Measurements from ENCODE around the gene B4GALT2.

The B4GALT2 gene

DNA sequence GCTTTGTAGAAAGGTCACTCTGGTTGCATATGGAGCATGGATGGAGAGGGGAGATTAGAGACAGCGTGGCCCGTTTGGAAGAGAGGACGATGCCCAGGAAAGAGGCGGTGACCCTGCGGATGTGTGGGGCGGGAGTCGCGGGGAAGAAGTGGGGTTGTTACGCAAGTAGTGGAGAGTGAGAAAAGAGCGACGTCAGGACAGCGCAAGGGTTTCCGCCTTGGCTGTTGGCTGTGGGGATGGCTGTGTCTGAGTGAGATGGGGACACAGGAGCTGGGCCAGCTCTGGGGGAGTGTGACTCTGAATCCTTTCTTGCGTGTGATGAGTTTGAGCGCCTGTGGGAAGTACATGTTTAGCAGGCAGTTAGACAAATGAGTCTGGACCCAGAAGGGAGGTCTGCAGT is 3.8 kb downstream of the B4GALT2 start:
- no peak overlapping the region for H3K4me3 ChIP-seq (ENCODE audit: control insufficient read depth, low read depth, low read length)
- TF ChIP-seq, protein P1, sequence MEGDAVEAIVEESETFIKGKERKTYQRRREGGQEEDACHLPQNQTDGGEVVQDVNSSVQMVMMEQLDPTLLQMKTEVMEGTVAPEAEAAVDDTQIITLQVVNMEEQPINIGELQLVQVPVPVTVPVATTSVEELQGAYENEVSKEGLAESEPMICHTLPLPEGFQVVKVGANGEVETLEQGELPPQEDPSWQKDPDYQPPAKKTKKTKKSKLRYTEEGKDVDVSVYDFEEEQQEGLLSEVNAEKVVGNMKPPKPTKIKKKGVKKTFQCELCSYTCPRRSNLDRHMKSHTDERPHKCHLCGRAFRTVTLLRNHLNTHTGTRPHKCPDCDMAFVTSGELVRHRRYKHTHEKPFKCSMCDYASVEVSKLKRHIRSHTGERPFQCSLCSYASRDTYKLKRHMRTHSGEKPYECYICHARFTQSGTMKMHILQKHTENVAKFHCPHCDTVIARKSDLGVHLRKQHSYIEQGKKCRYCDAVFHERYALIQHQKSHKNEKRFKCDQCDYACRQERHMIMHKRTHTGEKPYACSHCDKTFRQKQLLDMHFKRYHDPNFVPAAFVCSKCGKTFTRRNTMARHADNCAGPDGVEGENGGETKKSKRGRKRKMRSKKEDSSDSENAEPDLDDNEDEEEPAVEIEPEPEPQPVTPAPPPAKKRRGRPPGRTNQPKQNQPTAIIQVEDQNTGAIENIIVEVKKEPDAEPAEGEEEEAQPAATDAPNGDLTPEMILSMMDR (conservative IDR thresholded peaks at IDR 0.05; ENCODE audit: control insufficient read depth, insufficient read depth, low read depth, low read length): no peak
- DNase-seq (ENCODE audit: low read depth): peak; percentile 49

DNA sequence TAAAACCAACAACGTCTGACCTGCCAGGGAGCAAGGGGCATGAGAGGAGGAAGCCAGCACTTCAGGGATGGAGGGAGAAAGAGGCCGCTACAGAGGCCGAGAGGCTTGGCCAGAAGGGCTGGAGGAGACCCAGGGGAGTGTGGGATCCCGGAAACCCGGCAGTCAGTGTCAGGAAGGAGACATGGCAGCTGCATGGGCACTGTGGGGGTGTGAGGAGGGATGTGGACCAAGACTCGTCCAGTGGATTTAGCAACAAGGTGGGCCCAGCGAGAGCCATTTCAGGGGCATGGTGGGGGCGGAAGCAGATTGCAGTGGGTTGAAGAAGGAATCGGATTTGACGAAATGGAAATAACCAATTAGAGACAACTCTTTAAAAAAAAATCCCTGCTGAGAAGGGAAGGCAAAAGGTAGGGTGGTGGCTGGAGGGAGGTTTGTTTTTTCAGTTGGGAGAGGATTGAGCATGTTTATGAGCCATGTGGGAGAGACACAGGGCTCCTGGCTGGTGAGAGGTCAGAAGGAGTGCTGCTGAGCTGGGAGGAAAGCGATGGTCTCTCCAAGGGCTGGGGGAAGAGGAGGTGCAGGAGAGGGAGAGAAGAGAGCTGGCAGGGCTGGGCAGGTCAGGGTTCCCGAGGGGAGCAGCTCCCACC is 4.4 kb downstream of the B4GALT2 start:
- H3K4me3 ChIP-seq (ENCODE audit: control insufficient read depth, low read depth, low read length): no peak overlapping the region
- TF ChIP-seq, protein P1 (conservative IDR thresholded peaks at IDR 0.05; ENCODE audit: control insufficient read depth, insufficient read depth, low read depth, low read length): no peak
- no peak for DNase-seq (ENCODE audit: low read depth)

DNA sequence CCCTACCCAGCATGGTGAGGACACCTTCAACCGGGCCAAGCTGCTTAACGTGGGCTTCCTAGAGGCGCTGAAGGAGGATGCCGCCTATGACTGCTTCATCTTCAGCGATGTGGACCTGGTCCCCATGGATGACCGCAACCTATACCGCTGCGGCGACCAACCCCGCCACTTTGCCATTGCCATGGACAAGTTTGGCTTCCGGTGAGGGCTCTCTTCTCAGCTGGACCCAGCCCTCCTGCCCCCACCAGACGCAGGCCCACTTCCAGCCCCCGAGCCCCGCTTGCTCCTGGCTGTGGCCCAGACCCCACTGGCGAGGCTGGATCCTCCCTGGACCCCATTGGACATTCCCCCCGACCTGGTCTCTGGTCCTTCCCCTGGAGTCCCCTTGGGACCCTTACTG is 5.8 kb downstream of the B4GALT2 start:
- TF ChIP-seq, protein P1 (conservative IDR thresholded peaks at IDR 0.05; ENCODE audit: control insufficient read depth, insufficient read depth, low read depth, low read length): no peak
- DNase-seq (ENCODE audit: low read depth): no peak
- H3K4me3 ChIP-seq (ENCODE audit: control insufficient read depth, low read depth, low read length): no peak overlapping the region

DNA sequence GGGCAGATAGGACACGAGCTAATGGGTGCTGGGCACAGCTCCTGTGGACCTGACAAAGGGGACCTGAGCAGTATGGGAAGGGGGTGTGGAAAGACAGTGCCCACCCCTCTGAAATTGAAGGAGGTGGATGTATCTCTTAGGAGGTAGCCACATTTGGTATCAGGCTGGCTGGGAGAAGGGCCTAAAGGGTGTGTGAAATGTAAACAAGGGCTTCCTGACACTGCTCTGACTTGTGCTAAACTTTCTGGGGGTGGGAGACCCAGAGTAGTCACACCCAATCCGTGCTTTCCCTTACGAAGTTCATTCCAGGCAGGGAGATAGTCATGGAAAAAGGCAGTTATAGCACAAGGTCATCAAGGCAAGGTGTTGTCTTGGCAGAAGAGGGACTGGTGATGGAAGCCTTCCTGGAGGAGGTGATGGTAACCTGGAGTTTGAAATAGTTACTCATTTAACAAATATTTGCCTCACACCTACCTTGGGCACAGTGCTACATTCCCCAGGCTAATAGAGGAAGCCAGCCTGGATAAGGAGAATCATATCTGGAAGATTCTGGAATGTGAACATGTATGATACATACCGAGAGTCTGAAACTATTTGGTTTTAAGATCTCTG is 7.1 kb downstream of the B4GALT2 start:
- H3K4me3 ChIP-seq (ENCODE audit: control insufficient read depth, low read depth, low read length): no peak overlapping the region
- TF ChIP-seq, protein P1 (conservative IDR thresholded peaks at IDR 0.05; ENCODE audit: control insufficient read depth, insufficient read depth, low read depth, low read length): no peak
- no peak for DNase-seq (ENCODE audit: low read depth)

DNA sequence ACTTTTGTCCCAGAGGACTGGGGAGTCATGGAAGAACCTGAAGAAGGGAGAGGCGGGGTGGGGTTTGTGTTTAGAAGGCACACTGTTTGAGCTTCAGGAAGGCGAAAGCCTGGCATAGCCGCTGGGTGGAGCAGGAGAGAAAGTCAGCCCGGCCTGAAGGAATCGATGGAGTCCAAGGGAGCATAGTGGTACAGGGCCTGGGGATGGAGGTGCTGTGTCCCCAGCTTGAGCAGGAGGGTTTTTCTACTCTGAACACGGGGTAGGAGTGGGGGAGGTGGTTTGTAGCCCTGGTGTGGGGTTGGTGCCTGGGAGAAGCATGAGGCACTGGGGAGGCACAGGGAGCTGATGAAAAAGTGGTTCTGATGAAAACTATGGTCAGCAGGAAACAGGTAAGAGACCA is 7.7 kb downstream of the B4GALT2 start:
- DNase-seq (ENCODE audit: low read depth): no peak
- TF ChIP-seq, protein P1 (conservative IDR thresholded peaks at IDR 0.05; ENCODE audit: control insufficient read depth, insufficient read depth, low read depth, low read length): no peak
- no peak overlapping the region for H3K4me3 ChIP-seq (ENCODE audit: control insufficient read depth, low read depth, low read length)

DNA sequence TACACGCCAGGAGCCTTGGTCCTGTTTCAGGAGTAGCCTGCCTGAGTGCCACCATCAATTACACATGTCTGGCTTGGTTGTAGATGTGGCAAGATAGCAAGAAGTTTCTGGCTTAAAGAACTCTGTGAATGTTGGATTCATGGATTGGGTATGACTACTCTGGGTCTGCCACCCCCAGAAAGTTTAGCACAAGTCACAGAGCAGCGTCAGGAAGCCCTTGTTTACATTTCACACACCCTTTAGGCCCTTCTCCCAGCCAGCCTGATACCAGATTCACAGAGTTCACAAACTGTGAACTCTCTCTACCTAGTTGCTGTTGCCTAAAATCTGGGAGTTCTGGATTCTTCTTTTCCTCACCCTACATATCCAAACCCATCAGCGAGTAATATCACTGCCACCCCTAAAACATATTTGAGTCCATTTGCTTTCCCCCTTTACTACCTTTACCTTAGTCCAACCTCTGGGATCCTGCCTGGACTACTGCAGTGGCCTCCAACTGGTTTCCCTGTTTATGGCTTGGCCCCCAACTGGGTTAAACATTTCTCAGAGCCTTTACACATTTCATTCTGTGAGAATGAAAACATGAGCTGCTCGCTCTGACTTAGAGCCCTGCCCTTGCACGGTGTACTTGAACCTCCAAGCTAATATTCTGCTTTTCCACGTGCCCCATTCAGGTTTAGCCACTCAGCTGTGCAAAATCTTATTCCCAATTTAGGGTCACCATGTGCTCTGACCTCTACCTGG is 8.3 kb downstream of the B4GALT2 start:
- no peak for DNase-seq (ENCODE audit: low read depth)
- TF ChIP-seq, protein P1 (conservative IDR thresholded peaks at IDR 0.05; ENCODE audit: control insufficient read depth, insufficient read depth, low read depth, low read length): no peak
- H3K4me3 ChIP-seq (ENCODE audit: control insufficient read depth, low read depth, low read length): no peak overlapping the region

All from fibroblast of mammary gland (primary cell).